ENCODE results near the gene MRPL24. TPM values are rescaled to one million over a fixed set of nuclear protein-coding genes. Genes with fewer than 3 reads are reported as not detected.

The MRPL24 gene
- total RNA-seq, 1 donor from 2014 or later, result 41.8 TPM

DNA sequence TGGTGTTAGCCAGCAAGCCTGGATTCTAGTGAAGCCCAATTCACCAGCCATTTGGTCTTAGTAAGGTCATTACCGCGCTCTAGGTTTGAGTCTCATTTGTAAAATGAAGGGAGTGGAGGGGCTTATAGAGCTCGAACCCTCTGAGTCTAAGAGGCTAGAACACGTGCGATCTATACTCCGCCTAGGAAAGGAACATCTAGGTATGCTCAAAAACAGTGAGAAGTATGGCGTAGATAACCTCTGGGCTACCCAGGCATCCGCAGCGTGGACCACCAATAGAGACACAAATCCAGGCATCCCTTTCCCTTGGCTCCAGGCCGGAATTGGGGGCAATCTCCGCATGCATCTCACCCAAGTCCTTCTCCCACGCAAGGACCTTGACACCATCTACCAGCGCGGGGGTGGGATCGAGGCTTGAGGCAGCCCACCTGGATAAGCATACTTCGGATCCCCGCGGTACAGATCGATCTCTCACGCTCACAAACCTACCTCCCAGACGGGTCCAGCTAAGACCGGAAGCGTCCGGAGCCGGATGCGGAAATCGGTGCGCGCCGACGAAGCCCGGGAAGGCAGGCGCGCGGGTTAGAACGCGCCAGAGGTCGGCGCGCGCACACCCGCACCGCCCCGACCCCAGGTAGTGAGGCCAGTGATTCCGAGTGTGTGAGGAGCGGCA lies 12.8 kb downstream of the MRPL24 start, which contains the start of gene METTL25B:
Gene METTL25B, plus strand, starts transcription at position 544 of the 673 bp plus-strand sequence. CDS start 636 bp downstream, outside the sequence.
- DNase-seq (peak; percentile 94), ATAC-seq (peak; percentile 84)
- intact Hi-C loops (cut with DNase I), result loop anchor here (5.0 kb wide), 1 partner anchor 36 kb away; no protein-coding TSS in a partner anchor

DNA sequence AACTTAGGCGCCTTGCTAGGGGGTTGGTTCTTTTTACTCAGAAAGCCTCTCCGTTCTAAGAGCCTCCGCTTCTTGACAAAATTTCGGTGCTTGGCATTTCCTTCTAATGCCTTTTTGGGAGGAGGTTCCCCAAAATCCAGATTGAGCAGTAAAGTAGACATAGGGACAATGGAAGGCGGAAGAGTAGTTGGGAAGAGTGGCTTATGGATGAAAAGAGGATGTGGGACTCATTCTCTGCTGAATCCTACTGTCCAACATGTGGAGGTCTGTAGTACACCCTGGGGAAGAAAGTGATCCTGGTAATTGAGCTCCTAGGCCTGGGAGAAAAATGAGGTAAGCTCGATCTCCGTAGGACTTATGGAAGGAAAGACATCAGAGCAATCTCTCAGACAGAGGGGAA lies 13.4 kb downstream of the MRPL24 start:
- ATAC-seq, result no peak
- peak overlapping the region; percentile 96 for H3K27ac ChIP-seq
- peak overlapping the region; percentile 79 for H3K4me3 ChIP-seq
- H3K4me1 ChIP-seq, result peaks cover 39% of the 10 kb centered on the region
- H3K36me3 ChIP-seq, result peaks cover 29% of the 10 kb centered on the region
- intact Hi-C loops (cut with DNase I), result loop anchor here (5.0 kb wide), 1 partner anchor 35 kb away; no protein-coding TSS in a partner anchor
- TF ChIP-seq, protein P1, sequence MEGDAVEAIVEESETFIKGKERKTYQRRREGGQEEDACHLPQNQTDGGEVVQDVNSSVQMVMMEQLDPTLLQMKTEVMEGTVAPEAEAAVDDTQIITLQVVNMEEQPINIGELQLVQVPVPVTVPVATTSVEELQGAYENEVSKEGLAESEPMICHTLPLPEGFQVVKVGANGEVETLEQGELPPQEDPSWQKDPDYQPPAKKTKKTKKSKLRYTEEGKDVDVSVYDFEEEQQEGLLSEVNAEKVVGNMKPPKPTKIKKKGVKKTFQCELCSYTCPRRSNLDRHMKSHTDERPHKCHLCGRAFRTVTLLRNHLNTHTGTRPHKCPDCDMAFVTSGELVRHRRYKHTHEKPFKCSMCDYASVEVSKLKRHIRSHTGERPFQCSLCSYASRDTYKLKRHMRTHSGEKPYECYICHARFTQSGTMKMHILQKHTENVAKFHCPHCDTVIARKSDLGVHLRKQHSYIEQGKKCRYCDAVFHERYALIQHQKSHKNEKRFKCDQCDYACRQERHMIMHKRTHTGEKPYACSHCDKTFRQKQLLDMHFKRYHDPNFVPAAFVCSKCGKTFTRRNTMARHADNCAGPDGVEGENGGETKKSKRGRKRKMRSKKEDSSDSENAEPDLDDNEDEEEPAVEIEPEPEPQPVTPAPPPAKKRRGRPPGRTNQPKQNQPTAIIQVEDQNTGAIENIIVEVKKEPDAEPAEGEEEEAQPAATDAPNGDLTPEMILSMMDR (IDR thresholded peaks at IDR 0.05), result no peak
- H3K9me3 ChIP-seq, result no peaks in the 10 kb centered on the region
- H3K27me3 ChIP-seq, result no peaks in the 10 kb centered on the region
- no peak for DNase-seq

More for the DNA sequence above, 12.8 kb downstream of the MRPL24 start, which contains the start of gene METTL25B:
- Histone ChIP-seq H3K27ac (peak within 1 kb of the TSS; percentile 96), H3K36me3 (peaks cover 26% of the 10 kb centered on the region), H3K4me1 (peaks cover 39% of the 10 kb centered on the region), H3K27me3 (no peaks in the 10 kb centered on the region), H3K9me3 (no peaks in the 10 kb centered on the region), H3K4me3 (peak within 1 kb of the TSS; percentile 79)
- TF ChIP-seq, protein P1 (IDR thresholded peaks at IDR 0.05), result no peak

DNA sequence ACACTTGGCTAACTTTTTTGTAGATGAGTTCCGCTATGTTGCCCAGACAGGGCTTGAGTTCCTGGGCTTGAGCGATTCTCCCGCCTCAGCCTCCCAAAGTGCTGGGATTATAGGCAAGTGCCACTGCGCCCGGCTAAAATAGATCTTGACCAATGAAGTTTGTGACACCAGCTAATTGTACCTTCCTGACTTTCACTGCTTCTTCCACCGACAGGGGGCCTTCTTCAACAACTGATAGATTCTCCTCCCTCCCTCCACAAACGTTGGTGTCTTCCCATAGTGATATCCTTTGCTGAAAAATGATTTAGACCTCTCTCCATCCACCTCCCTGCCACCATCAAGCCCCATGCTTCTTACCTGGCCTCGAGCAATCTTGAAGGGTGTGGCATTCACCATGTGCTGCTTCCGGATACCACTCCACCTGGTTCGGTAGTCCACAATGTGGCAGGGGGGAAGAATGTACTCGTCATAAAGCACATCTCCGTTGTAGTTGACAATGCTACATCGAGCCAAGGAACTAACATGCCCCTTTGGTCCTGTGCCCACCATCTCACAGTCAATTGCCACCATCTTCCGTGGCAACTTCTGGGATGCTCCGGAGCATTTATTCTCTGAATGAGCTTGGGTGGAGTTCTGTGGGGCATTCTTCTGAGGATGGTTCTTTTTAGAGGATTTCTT lies 14.2 kb downstream of the MRPL24 start:
- Histone ChIP-seq H3K27me3 (no peaks in the 10 kb centered on the region), H3K4me1 (peaks cover 39% of the 10 kb centered on the region), H3K27ac (no peak overlapping the region), H3K36me3 (peaks cover 35% of the 10 kb centered on the region), H3K9me3 (no peaks in the 10 kb centered on the region), H3K4me3 (peak overlapping the region; percentile 79)
- no peak for ATAC-seq
- no peak for DNase-seq
- TF ChIP-seq, protein P1 (IDR thresholded peaks at IDR 0.05), result peak; percentile 45
- intact Hi-C loops (cut with DNase I), result loop anchor here (5.0 kb wide), 1 partner anchor 34 kb away; no protein-coding TSS in a partner anchor

DNA sequence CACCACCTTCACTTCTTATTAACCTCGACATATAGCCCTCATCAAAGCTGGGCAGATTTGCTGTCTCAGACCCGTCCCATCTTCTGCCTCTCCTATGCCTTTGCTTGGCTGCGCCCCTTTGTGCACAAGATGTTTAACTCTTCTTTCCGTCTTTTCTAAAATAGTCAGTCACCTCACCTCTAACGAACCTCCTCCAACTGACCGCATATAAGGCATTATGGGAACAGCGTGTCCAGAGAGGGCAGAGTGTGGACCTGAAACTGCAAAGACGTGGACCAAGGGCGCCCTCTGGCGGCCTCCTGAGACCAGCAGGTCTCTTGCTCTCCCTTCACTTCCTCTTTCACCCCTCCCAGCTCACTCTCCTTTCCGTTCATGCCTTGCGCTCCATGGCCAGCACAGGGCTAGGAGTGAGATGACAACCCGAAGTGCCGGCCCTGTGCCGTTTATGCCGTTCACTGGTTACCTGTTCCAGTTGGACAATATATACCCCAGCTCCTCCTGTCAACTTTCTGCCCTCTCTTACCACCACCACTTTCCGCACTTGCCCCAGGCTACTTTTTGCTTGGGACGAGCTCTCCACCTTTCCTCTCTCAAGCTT lies 15.1 kb downstream of the MRPL24 start:
- intact Hi-C loops (cut with DNase I), result loop anchor here (5.0 kb wide), 1 partner anchor 33 kb away; no protein-coding TSS in a partner anchor
- ATAC-seq (peak; percentile 85), DNase-seq (peak; percentile 93)
- peak overlapping the region; percentile 79 for H3K4me3 ChIP-seq
- peaks cover 44% of the 10 kb centered on the region for H3K36me3 ChIP-seq
- no peaks in the 10 kb centered on the region for H3K27me3 ChIP-seq
- TF ChIP-seq, protein P1 (IDR thresholded peaks at IDR 0.05), result peak; percentile 97
- peaks cover 39% of the 10 kb centered on the region for H3K4me1 ChIP-seq
- H3K9me3 ChIP-seq, result no peaks in the 10 kb centered on the region
- H3K27ac ChIP-seq, result no peak overlapping the region

DNA sequence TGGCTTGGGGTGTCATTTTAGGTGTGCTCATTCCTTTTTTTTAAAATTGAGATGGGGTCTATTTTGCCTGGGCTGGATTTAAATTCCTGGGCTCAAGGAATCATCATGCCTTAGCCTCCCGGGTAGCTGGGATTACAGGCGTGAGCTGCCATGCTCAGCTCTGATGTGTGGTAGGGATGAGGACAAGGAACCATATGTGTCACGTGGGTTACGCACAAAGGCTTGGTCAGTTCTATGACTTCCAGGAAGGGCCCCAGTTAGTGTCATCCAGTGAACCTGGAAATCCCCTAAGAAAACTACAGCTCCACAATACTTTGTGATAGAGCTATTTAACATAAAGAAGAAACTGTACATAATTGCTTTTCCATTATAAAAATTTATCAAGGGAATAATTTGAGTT lies 19.4 kb downstream of the MRPL24 start:
- TF ChIP-seq, protein P1 (IDR thresholded peaks at IDR 0.05), result no peak
- H3K4me3 ChIP-seq, result no peak overlapping the region
- ATAC-seq (no peak), DNase-seq (no peak)
- peaks cover 47% of the 10 kb centered on the region for H3K36me3 ChIP-seq
- intact Hi-C loops (cut with DNase I), result no loop called here
- no peaks in the 10 kb centered on the region for H3K27me3 ChIP-seq
- H3K27ac ChIP-seq, result no peak overlapping the region
- no peaks in the 10 kb centered on the region for H3K9me3 ChIP-seq
- H3K4me1 ChIP-seq, result peaks cover 20% of the 10 kb centered on the region
